Activated CD8-positive, alpha-beta T cell treated with anti-CD3 and anti-CD28 coated beads, Interleukin-2, amount 10 ng/mL, durations not matched to agents 7 days and 5 days (primary cell): ENCODE measurements around the gene KCNAB1. TPM values are rescaled to one million over a fixed set of nuclear protein-coding genes. Genes with fewer than 3 reads are reported as not detected.

Source experiments
- ATAC-seq: fragments of 150-1000 bp; cut with Tn5 transposase; one replicate; pipeline ENCODE4 v1.10.0; 2021; ENCODE audit warnings: moderate library complexity
- CTCF ChIA-PET: fragments of 350-600 bp; sonication (Branson Sonifier 250); formaldehyde crosslinking; loops from one replicate; lab custom pipeline; 2021; ENCODE audit warnings: antibody characterized with exemption; lab: Charles Lee
- POLR2A ChIA-PET: fragments of 350-600 bp; sonication (Branson Sonifier 250); formaldehyde crosslinking; loops from one replicate; lab custom pipeline; 2021; ENCODE audit warnings: antibody characterized with exemption; lab: Charles Lee
- DNase-seq: peaks from one replicate; pipeline ENCODE4 v3.0.0-alpha.2; 2020
- H3K27ac Mint-ChIP-seq: one replicate; pipeline ENCODE4 v1.8.0; 2021; ENCODE audit warnings: mild to moderate bottlenecking, mixed read lengths
- H3K27me3 Mint-ChIP-seq: one replicate; pipeline ENCODE4 v1.8.0; 2021; ENCODE audit warnings: low read depth, mixed read lengths
- H3K36me3 Mint-ChIP-seq: one replicate; pipeline ENCODE4 v1.8.0; 2021; ENCODE audit warnings: low read depth, mixed read lengths
- H3K4me1 Mint-ChIP-seq: one replicate; pipeline ENCODE4 v1.8.0; 2021; ENCODE audit warnings: low read depth, mixed read lengths
- H3K4me3 Mint-ChIP-seq: one replicate; pipeline ENCODE4 v1.8.0; 2021; ENCODE audit warnings: mild to moderate bottlenecking, mixed read lengths
- H3K9me3 Mint-ChIP-seq: one replicate; pipeline ENCODE4 v1.8.0; 2022; ENCODE audit warnings: mixed read lengths; ENCODE audit not compliant: insufficient read depth
- total RNA-seq, 2 experiments: library from RNA; stranded (reverse); gene quantifications; one replicate each; pipeline ENCODE4 v1.2.3, GENCODE V29; 2021

Gene KCNAB1
- total RNA-seq, 2 experiments from 2014 or later = 0.08 TPM; not detected in 1

- no peak overlapping the region for H3K4me3 Mint-ChIP-seq
- peaks cover 6% of the 10 kb centered on the region for H3K27me3 Mint-ChIP-seq
- H3K27ac Mint-ChIP-seq = no peak overlapping the region
- no peaks in the 10 kb centered on the region for H3K36me3 Mint-ChIP-seq
- no peak for DNase-seq
- ChIA-PET POLR2A (no interaction called here), CTCF (no interaction called here)
- no peaks in the 10 kb centered on the region for H3K4me1 Mint-ChIP-seq
- no peaks in the 10 kb centered on the region for H3K9me3 Mint-ChIP-seq
- ATAC-seq = no peak
Observed at GRCh38 chr3:156311930-156312329, 191.6 kb downstream of the KCNAB1 start.

- ChIA-PET CTCF (no interaction called here), POLR2A (no interaction called here)
- Mint-ChIP-seq H3K27ac (no peak overlapping the region), H3K27me3 (peaks cover 2% of the 10 kb centered on the region), H3K4me3 (no peak overlapping the region), H3K36me3 (no peaks in the 10 kb centered on the region), H3K4me1 (no peaks in the 10 kb centered on the region), H3K9me3 (no peaks in the 10 kb centered on the region)
- DNase-seq = no peak
- ATAC-seq = no peak
Observed at GRCh38 chr3:156316076-156316475, 195.7 kb downstream of the KCNAB1 start.

GRCh38 chr3:156317462-156318074 lies 197.2 kb downstream of the KCNAB1 start:
- Mint-ChIP-seq H3K4me3 (no peak overlapping the region), H3K4me1 (no peaks in the 10 kb centered on the region), H3K36me3 (no peaks in the 10 kb centered on the region), H3K27ac (no peak overlapping the region), H3K27me3 (peaks cover 6% of the 10 kb centered on the region), H3K9me3 (no peaks in the 10 kb centered on the region)
- CTCF ChIA-PET = no interaction called here
- no peak for ATAC-seq
- POLR2A ChIA-PET = no interaction called here
- no peak for DNase-seq

GRCh38 chr3:156321945-156322344 lies 201.6 kb downstream of the KCNAB1 start:
- H3K9me3 Mint-ChIP-seq = no peaks in the 10 kb centered on the region
- POLR2A ChIA-PET = no interaction called here
- no peaks in the 10 kb centered on the region for H3K36me3 Mint-ChIP-seq
- H3K4me1 Mint-ChIP-seq = no peaks in the 10 kb centered on the region
- H3K27me3 Mint-ChIP-seq = peaks cover 11% of the 10 kb centered on the region
- DNase-seq (no peak), ATAC-seq (no peak)
- H3K4me3 Mint-ChIP-seq = no peak overlapping the region
- CTCF ChIA-PET = no interaction called here
- H3K27ac Mint-ChIP-seq = no peak overlapping the region

GRCh38 chr3:156323466-156323865 lies 203.1 kb downstream of the KCNAB1 start:
- Mint-ChIP-seq H3K4me1 (no peaks in the 10 kb centered on the region), H3K9me3 (no peaks in the 10 kb centered on the region), H3K27ac (no peak overlapping the region), H3K4me3 (no peak overlapping the region), H3K36me3 (no peaks in the 10 kb centered on the region), H3K27me3 (peaks cover 16% of the 10 kb centered on the region)
- ChIA-PET POLR2A (interaction anchor here (0.6 kb wide), 1 partner anchor 59 kb away, joined by 3 read pairs; no protein-coding TSS in a partner anchor), CTCF (no interaction called here)
- DNase-seq (no peak), ATAC-seq (no peak)

GRCh38 chr3:156330415-156330814 lies 210.0 kb downstream of the KCNAB1 start:
- Mint-ChIP-seq H3K4me1 (no peaks in the 10 kb centered on the region), H3K36me3 (no peaks in the 10 kb centered on the region), H3K9me3 (no peaks in the 10 kb centered on the region), H3K4me3 (no peak overlapping the region), H3K27me3 (peaks cover 25% of the 10 kb centered on the region), H3K27ac (no peak overlapping the region)
- ChIA-PET CTCF (no interaction called here), POLR2A (no interaction called here)
- ATAC-seq (no peak), DNase-seq (no peak)

GRCh38 chr3:156332304-156332703 lies 211.9 kb downstream of the KCNAB1 start:
- Mint-ChIP-seq H3K4me3 (no peak overlapping the region), H3K27me3 (peaks cover 20% of the 10 kb centered on the region), H3K9me3 (no peaks in the 10 kb centered on the region), H3K36me3 (no peaks in the 10 kb centered on the region), H3K4me1 (no peaks in the 10 kb centered on the region), H3K27ac (no peak overlapping the region)
- ChIA-PET CTCF (no interaction called here), POLR2A (no interaction called here)
- ATAC-seq (no peak), DNase-seq (no peak)

- H3K27ac Mint-ChIP-seq = no peak overlapping the region
- DNase-seq = no peak
- H3K4me3 Mint-ChIP-seq = no peak overlapping the region
- ChIA-PET POLR2A (no interaction called here), CTCF (no interaction called here)
- H3K27me3 Mint-ChIP-seq = peaks cover 12% of the 10 kb centered on the region
- no peaks in the 10 kb centered on the region for H3K36me3 Mint-ChIP-seq
- no peaks in the 10 kb centered on the region for H3K9me3 Mint-ChIP-seq
- no peak for ATAC-seq
- H3K4me1 Mint-ChIP-seq = no peaks in the 10 kb centered on the region
Observed at GRCh38 chr3:156334841-156335545, 214.6 kb downstream of the KCNAB1 start.

- CTCF ChIA-PET = no interaction called here
- Mint-ChIP-seq H3K36me3 (no peaks in the 10 kb centered on the region), H3K27ac (no peak overlapping the region), H3K4me3 (no peak overlapping the region), H3K27me3 (peaks cover 14% of the 10 kb centered on the region), H3K9me3 (no peaks in the 10 kb centered on the region), H3K4me1 (peaks cover 4% of the 10 kb centered on the region)
- DNase-seq = no peak
- ATAC-seq = no peak
- POLR2A ChIA-PET = no interaction called here
Observed at GRCh38 chr3:156339491-156339890, 219.1 kb downstream of the KCNAB1 start.

- ChIA-PET POLR2A (no interaction called here), CTCF (no interaction called here)
- no peak for DNase-seq
- H3K36me3 Mint-ChIP-seq = no peaks in the 10 kb centered on the region
- H3K4me1 Mint-ChIP-seq = peaks cover 4% of the 10 kb centered on the region
- ATAC-seq = no peak
- no peaks in the 10 kb centered on the region for H3K9me3 Mint-ChIP-seq
- H3K4me3 Mint-ChIP-seq = no peak overlapping the region
- peaks cover 13% of the 10 kb centered on the region for H3K27me3 Mint-ChIP-seq
- H3K27ac Mint-ChIP-seq = no peak overlapping the region
Observed at GRCh38 chr3:156341332-156341731, 221.0 kb downstream of the KCNAB1 start.

GRCh38 chr3:156341831-156342416 lies 221.5 kb downstream of the KCNAB1 start:
- H3K27me3 Mint-ChIP-seq = peaks cover 13% of the 10 kb centered on the region
- ATAC-seq = no peak
- H3K36me3 Mint-ChIP-seq = no peaks in the 10 kb centered on the region
- ChIA-PET POLR2A (no interaction called here), CTCF (interaction anchor here (1.1 to 1.5 kb wide), 3 partner anchors 14 to 168 kb away, joined by 3 to 4 read pairs (median 3); no protein-coding TSS in a partner anchor)
- H3K4me3 Mint-ChIP-seq = no peak overlapping the region
- H3K9me3 Mint-ChIP-seq = no peaks in the 10 kb centered on the region
- DNase-seq = no peak
- peaks cover 4% of the 10 kb centered on the region for H3K4me1 Mint-ChIP-seq
- H3K27ac Mint-ChIP-seq = no peak overlapping the region

GRCh38 chr3:156344215-156344614 lies 223.8 kb downstream of the KCNAB1 start:
- ChIA-PET CTCF (no interaction called here), POLR2A (no interaction called here)

More at GRCh38 chr3:156344215-156344614, 223.8 kb downstream of the KCNAB1 start:
- ATAC-seq (no peak), DNase-seq (no peak)
- H3K36me3 Mint-ChIP-seq = no peaks in the 10 kb centered on the region
- peaks cover 4% of the 10 kb centered on the region for H3K4me1 Mint-ChIP-seq
- H3K4me3 Mint-ChIP-seq = no peak overlapping the region
- peaks cover 11% of the 10 kb centered on the region for H3K27me3 Mint-ChIP-seq
- no peak overlapping the region for H3K27ac Mint-ChIP-seq
- H3K9me3 Mint-ChIP-seq = no peaks in the 10 kb centered on the region
